Endodermal cell (in vitro differentiated cells): ENCODE results near the gene SPPL2C. TPM values are rescaled to one million over a fixed set of nuclear protein-coding genes. Genes with fewer than 3 reads are reported as not detected.
A peak's percentile ranks its signal among the peaks of the same experiment; 100 is the strongest.

Source experiments
- DNase-seq: peaks from one replicate; pipeline ENCODE4 v3.0.0-alpha.2; 2017
- H3K27ac ChIP-seq: 2 replicates; pipeline ENCODE4 v1.5.1; 2013; ENCODE audit warnings: mild to moderate bottlenecking, low read depth, low read length, moderate library complexity
- H3K27me3 ChIP-seq: 2 replicates; pipeline ENCODE4 v1.6.1; 2013; ENCODE audit warnings: mild to moderate bottlenecking, low read length, moderate library complexity; ENCODE audit not compliant: insufficient read depth, control insufficient read depth, poor library complexity, severe bottlenecking
- H3K36me3 ChIP-seq: 2 replicates; pipeline ENCODE4 v1.7.0; 2013; ENCODE audit warnings: mild to moderate bottlenecking, low read length, moderate library complexity; ENCODE audit not compliant: control insufficient read depth, insufficient read depth
- H3K4me1 ChIP-seq: one replicate; pipeline ENCODE4 v1.7.0; 2013; ENCODE audit warnings: low read length; ENCODE audit not compliant: control insufficient read depth, insufficient read depth
- H3K4me3 ChIP-seq: 2 replicates; pipeline ENCODE4 v1.5.1; 2013; ENCODE audit warnings: mild to moderate bottlenecking, low read length, moderate library complexity
- H3K9ac ChIP-seq: 2 replicates; pipeline ENCODE4 v1.6.1; 2013; ENCODE audit warnings: mild to moderate bottlenecking, low read length, moderate library complexity; ENCODE audit not compliant: poor library complexity, severe bottlenecking; ENCODE audit errors: extremely low read depth
- H3K9me3 ChIP-seq: 2 replicates; pipeline ENCODE4 v1.6.1; 2013; ENCODE audit warnings: mild to moderate bottlenecking, low read length, moderate library complexity; ENCODE audit not compliant: control insufficient read depth
- H3K27ac Mint-ChIP-seq: 2 replicates; pipeline ENCODE4 v1.8.0; 2020; ENCODE audit warnings: mixed read lengths
- H3K27me3 Mint-ChIP-seq: 2 replicates; pipeline ENCODE4 v1.8.0; 2021; ENCODE audit warnings: mild to moderate bottlenecking, mixed read lengths; ENCODE audit not compliant: insufficient read depth
- H3K36me3 Mint-ChIP-seq: 2 replicates; pipeline ENCODE4 v1.8.0; 2020; ENCODE audit warnings: low read depth, mixed read lengths
- H3K4me1 Mint-ChIP-seq: 2 replicates; pipeline ENCODE4 v1.8.0; 2020; ENCODE audit warnings: mixed read lengths
- H3K4me3 Mint-ChIP-seq: 2 replicates; pipeline ENCODE4 v1.8.0; 2020; ENCODE audit warnings: mild to moderate bottlenecking, moderate library complexity, mixed read lengths
- H3K9me3 Mint-ChIP-seq: 2 replicates; pipeline ENCODE4 v1.8.0; 2020; ENCODE audit warnings: mild to moderate bottlenecking, mixed read lengths
- CTCF ChIP-seq: fragments of 200-600 bp; sonication (generic); conservative IDR thresholded peaks from 2 replicates; pipeline ENCODE4 v1.5.0; 2021; ENCODE audit warnings: antibody characterized with exemption, mild to moderate bottlenecking
- WGBS, 2 experiments: methylation state at CpG; one replicate each; pipeline versions ENCODE4 v1.1.5 to v1.1.7; 2013; ENCODE audit warnings: missing lambda C conversion rate in 2 of 2, mixed read lengths in 1 of 2; ENCODE audit not compliant: insufficient coverage in 1 of 2, insufficient read length in 1 of 2; 5-methylcytosine and 5-hydroxymethylcytosine counted together
- total RNA-seq, 2 donors: library from RNA; stranded (reverse); fragmentation: NEBNext Ultra II Directional in 1 of 2; extraction: Animal tissue kit (Norgen Biotek cat#: 25700) in 1 of 2; gene quantifications; 2 replicates in 1 of 2; 3 replicates in 1 of 2; pipeline ENCODE4 v1.2.1, GENCODE V29; 2021

The SPPL2C gene
- total RNA-seq, 2 donors from 2014 or later: not detected

DNA sequence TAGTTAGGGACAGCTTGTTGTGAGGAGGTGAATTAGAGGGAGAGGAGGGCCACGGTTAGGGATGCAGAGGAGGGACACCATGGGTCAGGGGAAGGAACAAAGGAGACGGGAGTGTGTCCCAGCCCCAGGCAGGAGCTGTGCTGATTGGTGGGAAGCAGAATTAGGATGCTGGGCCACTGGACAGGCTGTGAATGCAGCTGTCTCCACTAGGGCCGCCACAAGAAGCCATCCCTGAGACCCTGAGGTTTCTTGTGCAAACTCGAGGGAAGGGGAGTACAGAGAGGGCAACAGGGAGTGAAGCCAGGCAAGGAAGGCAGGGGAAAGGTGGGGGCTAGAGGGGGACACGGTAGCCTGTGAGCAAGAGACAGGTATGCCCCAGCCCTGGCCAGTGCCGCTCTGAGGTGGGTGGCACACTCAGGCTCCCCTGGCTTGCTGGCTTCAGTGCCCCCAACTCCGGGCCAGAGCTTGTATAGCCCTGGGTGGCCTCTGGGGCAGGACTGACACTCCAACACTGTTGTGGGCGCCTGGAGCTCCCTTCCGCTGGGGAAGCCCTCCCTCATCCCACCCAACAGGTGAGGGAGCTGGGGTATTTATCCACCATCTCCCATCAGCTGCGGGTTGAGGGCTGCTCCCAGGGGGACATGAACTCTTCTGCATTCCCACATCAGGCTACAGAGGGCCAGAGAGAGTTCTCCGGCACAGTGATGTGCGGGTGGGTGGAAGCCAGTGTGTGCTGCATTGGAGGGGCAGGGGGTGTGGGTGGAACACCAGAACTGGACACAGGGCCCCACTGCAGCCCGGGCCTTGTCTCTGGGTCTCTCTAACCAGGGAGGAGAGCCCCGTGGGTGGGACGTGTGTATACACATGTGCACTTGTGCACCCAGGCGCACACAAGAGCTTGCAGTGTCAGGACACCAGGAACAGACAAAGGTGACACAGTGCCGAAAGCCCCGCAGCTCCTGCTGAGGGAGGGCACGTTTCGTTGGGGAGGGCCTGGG lies 8.3 kb upstream of the SPPL2C start:
- Histone ChIP-seq H3K36me3 (no peaks in the 10 kb centered on the region), H3K9me3 (no peaks in the 10 kb centered on the region), H3K27me3 (no peaks in the 10 kb centered on the region), H3K4me3 (no peak overlapping the region), H3K4me1 (no peaks in the 10 kb centered on the region), H3K27ac (no peak overlapping the region), H3K9ac (no peak overlapping the region)
- Mint-ChIP-seq H3K9me3 (no peaks in the 10 kb centered on the region), H3K4me3 (no peak overlapping the region), H3K4me1 (peaks cover 6% of the 10 kb centered on the region), H3K27me3 (peaks cover 1% of the 10 kb centered on the region), H3K27ac (no peak overlapping the region), H3K36me3 (no peaks in the 10 kb centered on the region)
- 81 to 87% methylated on average over 15 to 20 of the region's 20 CpGs for WGBS, 2 experiments
- DNase-seq: peak; percentile 65
- TF ChIP-seq CTCF: peak; percentile 36

GRCh38 chr17:45837187-45837586 lies 7.5 kb upstream of the SPPL2C start:
- no peak overlapping the region for H3K27ac Mint-ChIP-seq
- H3K4me3 ChIP-seq: no peak overlapping the region
- no peaks in the 10 kb centered on the region for H3K9me3 Mint-ChIP-seq
- H3K4me3 Mint-ChIP-seq: no peak overlapping the region
- H3K4me1 Mint-ChIP-seq: peaks cover 6% of the 10 kb centered on the region
- no peaks in the 10 kb centered on the region for H3K4me1 ChIP-seq
- no peaks in the 10 kb centered on the region for H3K9me3 ChIP-seq
- peak; percentile 76 for DNase-seq
- H3K9ac ChIP-seq: no peak overlapping the region
- no peaks in the 10 kb centered on the region for H3K36me3 Mint-ChIP-seq
- no peaks in the 10 kb centered on the region for H3K27me3 ChIP-seq
- H3K36me3 ChIP-seq: no peaks in the 10 kb centered on the region
- no peak for TF ChIP-seq CTCF
- no peak overlapping the region for H3K27ac ChIP-seq
- no peaks in the 10 kb centered on the region for H3K27me3 Mint-ChIP-seq
- WGBS, 2 experiments: 57% methylated on average over 10 of the region's 10 CpGs; no CpG with 5 or more reads in 1 of the 2 experiments

- Mint-ChIP-seq H3K36me3 (no peaks in the 10 kb centered on the region), H3K27ac (no peak overlapping the region), H3K9me3 (no peaks in the 10 kb centered on the region), H3K4me3 (no peak overlapping the region), H3K4me1 (peaks cover 6% of the 10 kb centered on the region), H3K27me3 (no peaks in the 10 kb centered on the region)
- TF ChIP-seq CTCF: no peak
- no peak overlapping the region for H3K27ac ChIP-seq
- 92 to 95% methylated on average over 4 to 9 of the region's 9 CpGs for WGBS, 2 experiments
- H3K36me3 ChIP-seq: no peaks in the 10 kb centered on the region
- DNase-seq: no peak
- no peaks in the 10 kb centered on the region for H3K9me3 ChIP-seq
- H3K4me3 ChIP-seq: no peak overlapping the region
- no peaks in the 10 kb centered on the region for H3K27me3 ChIP-seq
- H3K4me1 ChIP-seq: no peaks in the 10 kb centered on the region
- H3K9ac ChIP-seq: no peak overlapping the region
These were observed 7.1 kb upstream of the SPPL2C start for GRCh38 chr17:45837603-45838002.
